ENCODE results near the gene H1-8. TPM values are rescaled to one million over a fixed set of nuclear protein-coding genes. Genes with fewer than 3 reads are reported as not detected.
"Not testable (repeated sequence)": the region's sequence is repeated elsewhere in the genome, so short reads cannot be mapped to it uniquely, and the experiment has no call there.

Gene H1-8
- total RNA-seq, 1 donor from 2014 or later: not detected

DNA sequence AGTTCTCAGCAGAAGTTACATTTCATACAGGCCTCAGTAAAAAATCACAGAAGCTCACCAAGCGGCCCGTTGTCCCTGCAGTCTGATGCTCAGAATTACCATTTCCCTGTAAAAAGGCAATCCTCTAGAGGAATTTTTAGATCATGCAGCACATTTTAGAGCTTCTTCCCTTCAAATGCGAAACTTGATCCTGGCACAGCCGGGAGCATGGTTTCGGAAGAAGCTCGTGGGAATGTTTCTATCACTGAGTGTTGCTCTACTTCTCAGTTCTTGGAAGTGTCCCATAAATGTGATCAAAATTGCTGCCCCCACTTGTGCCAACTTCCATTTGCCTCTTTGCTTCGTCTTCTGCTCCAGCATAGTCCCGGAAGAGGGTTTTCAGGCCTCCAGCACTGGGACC lies 3.8 kb upstream of the H1-8 start:
- Histone ChIP-seq H3K36me3 (no peaks in the 10 kb centered on the region), H3K4me1 (no peaks in the 10 kb centered on the region), H3K9me3 (no peaks in the 10 kb centered on the region), H3K27me3 (no peaks in the 10 kb centered on the region), H3K4me3 (no peak overlapping the region), H3K27ac (no peak overlapping the region)
- TF ChIP-seq, protein P1, sequence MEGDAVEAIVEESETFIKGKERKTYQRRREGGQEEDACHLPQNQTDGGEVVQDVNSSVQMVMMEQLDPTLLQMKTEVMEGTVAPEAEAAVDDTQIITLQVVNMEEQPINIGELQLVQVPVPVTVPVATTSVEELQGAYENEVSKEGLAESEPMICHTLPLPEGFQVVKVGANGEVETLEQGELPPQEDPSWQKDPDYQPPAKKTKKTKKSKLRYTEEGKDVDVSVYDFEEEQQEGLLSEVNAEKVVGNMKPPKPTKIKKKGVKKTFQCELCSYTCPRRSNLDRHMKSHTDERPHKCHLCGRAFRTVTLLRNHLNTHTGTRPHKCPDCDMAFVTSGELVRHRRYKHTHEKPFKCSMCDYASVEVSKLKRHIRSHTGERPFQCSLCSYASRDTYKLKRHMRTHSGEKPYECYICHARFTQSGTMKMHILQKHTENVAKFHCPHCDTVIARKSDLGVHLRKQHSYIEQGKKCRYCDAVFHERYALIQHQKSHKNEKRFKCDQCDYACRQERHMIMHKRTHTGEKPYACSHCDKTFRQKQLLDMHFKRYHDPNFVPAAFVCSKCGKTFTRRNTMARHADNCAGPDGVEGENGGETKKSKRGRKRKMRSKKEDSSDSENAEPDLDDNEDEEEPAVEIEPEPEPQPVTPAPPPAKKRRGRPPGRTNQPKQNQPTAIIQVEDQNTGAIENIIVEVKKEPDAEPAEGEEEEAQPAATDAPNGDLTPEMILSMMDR (IDR thresholded peaks at IDR 0.05): no peak
- intact Hi-C loops (cut with DNase I): no loop called here
- DNase-seq (ENCODE audit: low spot score in 2 of 2): no peak

DNA sequence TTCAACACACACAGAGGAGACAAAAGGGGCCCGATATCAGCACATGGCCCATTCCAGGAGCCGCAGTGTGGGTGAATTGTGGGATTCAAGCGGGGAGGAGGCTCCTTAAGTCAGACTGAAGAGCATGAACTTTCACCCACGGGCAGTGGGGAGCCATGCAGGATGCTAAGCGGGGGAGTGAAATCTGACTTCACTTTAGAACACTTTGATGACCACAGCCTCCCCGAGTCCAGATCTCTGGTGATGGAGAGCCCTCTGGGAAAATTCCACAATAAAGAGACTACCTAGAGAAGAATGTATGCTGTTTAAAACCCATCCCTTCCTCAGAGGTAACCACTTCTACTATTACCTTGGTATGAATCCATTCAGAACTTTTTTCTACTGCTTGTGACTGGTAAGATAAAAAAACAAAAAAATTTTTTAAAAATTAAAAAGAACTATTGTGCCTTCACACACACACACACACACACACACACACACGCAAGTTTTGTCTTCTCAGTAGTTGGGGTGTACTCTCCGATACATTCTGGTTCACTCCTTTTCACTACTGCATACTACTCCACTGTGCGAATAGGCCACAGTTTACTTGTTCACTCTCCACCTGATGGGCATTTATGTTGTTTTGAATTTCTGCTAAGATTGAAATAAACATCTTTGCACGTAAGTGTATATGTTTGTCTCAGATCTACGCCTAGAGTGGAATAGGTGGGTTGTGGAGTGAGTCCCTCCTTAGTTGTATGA lies 2.0 kb upstream of the H1-8 start:
- intact Hi-C loops (cut with DNase I): no loop called here
- Histone ChIP-seq H3K27ac (no peak overlapping the region), H3K27me3 (no peaks in the 10 kb centered on the region), H3K36me3 (no peaks in the 10 kb centered on the region), H3K4me1 (no peaks in the 10 kb centered on the region), H3K9me3 (no peaks in the 10 kb centered on the region), H3K4me3 (no peak overlapping the region)
- TF ChIP-seq, protein P1 (IDR thresholded peaks at IDR 0.05): no peak
- DNase-seq (ENCODE audit: low spot score in 2 of 2): no peak

DNA sequence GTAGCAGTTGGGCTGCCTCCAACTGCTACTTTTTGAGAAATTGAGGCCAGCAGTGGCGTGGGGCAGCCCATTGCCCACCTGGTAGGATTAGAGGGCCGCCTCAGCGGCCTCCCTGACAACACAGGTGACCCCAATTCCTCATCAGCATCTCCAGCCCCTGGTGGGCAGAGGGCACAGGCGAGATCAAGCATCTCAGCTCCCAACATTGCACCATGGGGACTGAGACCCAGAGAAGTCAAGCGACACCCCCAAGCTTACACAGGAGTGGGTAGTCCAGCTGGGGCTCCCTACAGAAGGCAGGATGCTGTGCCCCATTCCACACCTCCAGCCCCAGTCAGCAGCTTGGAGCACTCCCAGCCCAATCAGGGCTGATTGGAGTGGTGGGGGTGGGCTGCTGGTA lies 228 bp upstream of the H1-8 start:
- intact Hi-C loops (cut with DNase I): no loop called here
- Histone ChIP-seq H3K36me3 (no peaks in the 10 kb centered on the region), H3K27me3 (no peaks in the 10 kb centered on the region), H3K9me3 (no peaks in the 10 kb centered on the region), H3K4me3 (no peak overlapping the region), H3K4me1 (no peaks in the 10 kb centered on the region), H3K27ac (no peak overlapping the region)
- DNase-seq (ENCODE audit: low spot score in 2 of 2): no peak
- TF ChIP-seq, protein P1 (IDR thresholded peaks at IDR 0.05): no peak

DNA sequence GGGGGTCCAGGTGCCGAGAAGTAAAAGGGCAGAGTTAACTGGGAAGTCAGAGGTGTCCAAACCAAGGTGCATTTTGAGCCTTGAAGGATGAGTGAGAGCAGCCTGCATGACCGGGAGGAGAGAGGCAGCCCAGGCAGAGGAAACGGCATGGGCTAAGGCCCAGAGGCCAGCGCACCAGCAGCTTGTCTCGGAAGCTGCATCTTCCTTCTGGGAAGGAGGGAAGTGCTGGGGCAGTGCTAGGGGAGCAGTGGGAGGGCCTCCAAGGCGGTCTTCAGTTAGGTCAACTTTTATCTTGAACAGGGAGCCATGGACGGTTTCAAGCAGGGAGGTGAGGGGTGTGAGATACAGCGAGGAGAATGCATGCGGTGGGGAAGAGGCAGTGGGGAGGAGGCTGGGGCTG lies 1.0 kb downstream of the H1-8 start:
- Histone ChIP-seq H3K4me1 (no peaks in the 10 kb centered on the region), H3K9me3 (no peaks in the 10 kb centered on the region), H3K4me3 (no peak overlapping the region), H3K36me3 (no peaks in the 10 kb centered on the region), H3K27ac (no peak overlapping the region), H3K27me3 (no peaks in the 10 kb centered on the region)
- DNase-seq (ENCODE audit: low spot score in 2 of 2): no peak
- TF ChIP-seq, protein P1 (IDR thresholded peaks at IDR 0.05): no peak
- intact Hi-C loops (cut with DNase I): no loop called here

DNA sequence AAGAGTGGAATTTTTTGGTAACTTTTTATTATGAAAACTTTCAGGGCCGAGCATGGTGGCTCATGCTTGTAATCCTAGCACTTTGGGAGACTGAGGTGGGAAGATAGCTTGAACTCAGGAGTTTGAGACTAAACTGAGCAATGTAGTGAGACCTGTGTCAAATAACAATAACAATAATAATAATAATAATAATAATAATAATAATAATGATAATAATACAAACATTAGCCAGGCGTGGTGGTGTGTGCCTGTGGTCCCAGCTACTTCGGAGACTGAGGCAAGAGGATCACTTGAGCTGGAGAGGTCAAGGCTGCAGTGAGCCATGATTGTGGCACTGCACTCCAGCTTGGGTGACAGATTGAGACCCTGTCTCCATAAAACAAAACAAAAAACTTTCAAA lies 3.0 kb downstream of the H1-8 start:
- H3K4me1 ChIP-seq; H3K27me3 ChIP-seq; H3K9me3 ChIP-seq; DNase-seq (ENCODE audit: low spot score in 2 of 2); H3K27ac ChIP-seq; intact Hi-C loops (cut with DNase I); H3K4me3 ChIP-seq; H3K36me3 ChIP-seq: not testable (repeated sequence)

DNA sequence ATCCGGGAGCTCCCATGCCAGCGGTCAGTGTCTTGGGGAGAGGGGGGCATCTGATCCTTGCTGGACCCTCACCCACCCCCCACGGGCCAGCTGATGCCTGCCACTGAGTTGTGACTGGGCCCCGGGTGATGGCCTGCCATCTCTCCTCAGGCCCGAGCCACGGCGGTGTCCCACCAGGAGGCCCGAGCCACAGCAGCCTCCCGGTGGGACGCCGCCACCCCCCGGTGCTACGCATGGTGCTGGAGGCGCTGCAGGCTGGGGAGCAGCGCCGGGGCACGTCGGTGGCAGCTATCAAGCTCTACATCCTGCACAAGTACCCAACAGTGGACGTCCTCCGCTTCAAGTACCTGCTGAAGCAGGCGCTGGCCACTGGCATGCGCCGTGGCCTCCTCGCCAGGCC lies 4.3 kb downstream of the H1-8 start:
- DNase-seq (ENCODE audit: low spot score in 2 of 2): no peak
- no peaks in the 10 kb centered on the region for H3K9me3 ChIP-seq
- no peaks in the 10 kb centered on the region for H3K4me1 ChIP-seq
- no peaks in the 10 kb centered on the region for H3K27me3 ChIP-seq
- H3K4me3 ChIP-seq: no peak overlapping the region
- TF ChIP-seq, protein P1 (IDR thresholded peaks at IDR 0.05): no peak
- intact Hi-C loops (cut with DNase I): no loop called here
- no peaks in the 10 kb centered on the region for H3K36me3 ChIP-seq
- H3K27ac ChIP-seq: no peak overlapping the region
